Measurements from ENCODE around the gene TLCD3B. TPM values are rescaled to one million over a fixed set of nuclear protein-coding genes. Genes with fewer than 3 reads are reported as not detected.

TLCD3B gene
- total and polyA plus RNA-seq, 2 of the 4 experiments (the other 2 are of a cell fraction) = 0.19 TPM; not detected in 1

GRCh38 chr16:30077656-30078055 is 46.6 kb upstream of the TLCD3B start:
- H3K79me1 ChIP-seq (ENCODE audit: low read depth in 1 of 2, low read length in 2 of 2) = peaks cover 34 to 55% of the 10 kb centered on the region in 2 experiments
- H3K23ac ChIP-seq (ENCODE audit: low read depth, low read length) = peak overlapping the region; percentile 80; the same call in 1 of the 2 replicates
- no peak overlapping the region; the same call in 1 of the 2 replicates for H4K5ac ChIP-seq (ENCODE audit: low read depth, low read length)
- no peak overlapping the region for H2BK15ac ChIP-seq (ENCODE audit: low read depth, low read length)
- peak overlapping the region; percentile 55; the same call in 1 of the 2 replicates for H4K91ac ChIP-seq (ENCODE audit: insufficient read depth, low read depth, low read length)
- H3K4me2 ChIP-seq (ENCODE audit: low read depth, low read length) = peak overlapping the region; percentile 99
- H3K9ac ChIP-seq (ENCODE audit: low read depth, low read length) = peak overlapping the region; percentile 3
- dilution Hi-C loops (cut with HindIII; ENCODE audit: low sequenced_read_pairs, unreplicated experiment) = no loop called here
- TF ChIP-seq RCOR1 (IDR thresholded peaks at IDR 0.05; ENCODE audit: insufficient replicate concordance, low read length) = no peak
- peak; percentile 22; the same call in 1 of the 2 replicates for TF ChIP-seq BHLHE40 (IDR thresholded peaks at IDR 0.05; ENCODE audit: low read depth, low read length)
- no peak for TF ChIP-seq RAD21 (IDR thresholded peaks at IDR 0.05; ENCODE audit: low read length)
- no peak for TF ChIP-seq MAFK (IDR thresholded peaks at IDR 0.05; ENCODE audit: low read depth, low read length)
- TF ChIP-seq FOS (IDR thresholded peaks at IDR 0.05; ENCODE audit: low read depth, low read length) = no peak
- DNase-seq = peak; percentile 73
- H3K4ac ChIP-seq (ENCODE audit: low read depth, low read length) = peak overlapping the region; percentile 13; the same call in 1 of the 2 replicates
- H2BK20ac ChIP-seq (ENCODE audit: low read depth, low read length) = no peak overlapping the region
- BruUV-seq (replicated peaks) = no TSS peak
- no peak overlapping the region; the same call in 1 of the 2 replicates for H3K56ac ChIP-seq (ENCODE audit: extremely low read depth, insufficient read depth, low read length)
- peak overlapping the region; percentile 31; the same call in 1 of the 2 replicates for H2AK5ac ChIP-seq (ENCODE audit: low read depth, low read length)
- intact Hi-C loops (cut with micrococcal nuclease) = no loop called here
- H3K9me1 ChIP-seq (ENCODE audit: insufficient read depth, low read length) = no peaks in the 10 kb centered on the region
- POLR2A ChIA-PET (ENCODE audit: unreplicated experiment) = no interaction called here
- H3K9me3 ChIP-seq (ENCODE audit: control insufficient read depth, insufficient read depth, low read length) = no peaks in the 10 kb centered on the region
- no peak for ATAC-seq (ENCODE audit: low read depth)
- peaks cover 39% of the 10 kb centered on the region for H4K20me1 ChIP-seq (ENCODE audit: insufficient read depth, low read length)
- 0 out of 2 replicates have a peak overlapping the region, but pooled peaks have one; percentile 18 for H3K14ac ChIP-seq (replicated peaks; ENCODE audit: low read depth, low read length)
- WGBS, 2 experiments (ENCODE audit: extremely low coverage in 2 of 2, insufficient read length in 1 of 2) = 52% methylated on average over 2 of the region's 6 CpGs; no CpG with 5 or more reads in 1 of the 2 experiments
- CTCF ChIA-PET = no interaction called here
- in situ Hi-C loops (cut with MboI; ENCODE audit: low sequenced_read_pairs) = loop anchor here (10.0 kb wide), 1 partner anchor 327 kb away; the partner anchor contains the start of gene ZNF771
- H3K18ac ChIP-seq (ENCODE audit: low read depth, low read length) = no peak overlapping the region
- peaks cover 45% of the 10 kb centered on the region for H3K36me3 ChIP-seq (ENCODE audit: control insufficient read depth, insufficient read depth, low read length)
- H2BK5ac ChIP-seq (ENCODE audit: low read depth, low read length, poor library complexity, severe bottlenecking) = peak overlapping the region; percentile 22
- H3K27ac ChIP-seq (ENCODE audit: insufficient read depth, low read length) = peak overlapping the region; percentile 33
- H3K27me3 ChIP-seq (ENCODE audit: control insufficient read depth, insufficient read depth, low read length) = no peaks in the 10 kb centered on the region
- H4K8ac ChIP-seq (ENCODE audit: low read depth in 2 of 2, low read length in 2 of 2) = peak overlapping the region in 1 of 2 experiments; percentile 11; a peak in 1 of 4 replicates
- H3K4me1 ChIP-seq (ENCODE audit: control insufficient read depth, insufficient read depth, low read length) = peaks cover 11% of the 10 kb centered on the region
- H3K4me3 ChIP-seq (ENCODE audit: insufficient read depth, low read depth, low read length) = 0 out of 2 replicates have a peak overlapping the region, but pooled peaks have one; percentile 17
- H2AK9ac ChIP-seq (replicated peaks; ENCODE audit: low read depth, low read length, poor library complexity) = peak overlapping the region; percentile 66
- H2AFZ ChIP-seq (replicated peaks; ENCODE audit: low read length, poor library complexity) = no peak overlapping the region
- no peak overlapping the region; the same call in 1 of the 2 replicates for H2BK120ac ChIP-seq (ENCODE audit: low read depth, low read length)
